HG03469 (cell line): ENCODE measurements around the gene OPTN.
"Not testable (repeated sequence)": the region's sequence is repeated elsewhere in the genome, so short reads cannot be mapped to it uniquely, and the experiment has no call there.

Source experiments
- ATAC-seq: cut with Tn5 transposase; IDR thresholded peaks from one replicate; pipeline ENCODE4 v1.9.1; 2021; ENCODE audit warnings: mild to moderate bottlenecking, moderate library complexity, moderate number of reproducible peaks; ENCODE audit not compliant: unreplicated experiment

The OPTN gene

GRCh38 chr10:13089345-13089744 lies 10.6 kb upstream of the OPTN start:
- ATAC-seq: no peak

GRCh38 chr10:13090289-13090688 lies 9.7 kb upstream of the OPTN start:
- no peak for ATAC-seq

GRCh38 chr10:13091801-13092200 lies 8.2 kb upstream of the OPTN start:
- ATAC-seq: no peak

GRCh38 chr10:13092291-13093102 lies 7.5 kb upstream of the OPTN start:
- ATAC-seq: no peak

GRCh38 chr10:13094082-13094481 lies 5.9 kb upstream of the OPTN start:
- not testable (repeated sequence) for ATAC-seq

- no peak for ATAC-seq
These were observed 4.9 kb upstream of the OPTN start for GRCh38 chr10:13095094-13095493.

- no peak for ATAC-seq
These were observed 4.0 kb upstream of the OPTN start for GRCh38 chr10:13095929-13096328.

- peak; percentile 10 for ATAC-seq
These were observed 758 bp upstream of the OPTN start for GRCh38 chr10:13099144-13099665.

- peak; percentile 9 for ATAC-seq
These were observed 659 bp downstream of the OPTN start for GRCh38 chr10:13100349-13101294.

GRCh38 chr10:13102002-13102794 lies 2.2 kb downstream of the OPTN start:
- ATAC-seq: no peak

GRCh38 chr10:13103554-13103953 lies 3.6 kb downstream of the OPTN start:
- ATAC-seq: no peak

- no peak for ATAC-seq
These were observed 4.7 kb downstream of the OPTN start for GRCh38 chr10:13104697-13105096.

GRCh38 chr10:13105184-13105583 lies 5.2 kb downstream of the OPTN start:
- no peak for ATAC-seq

GRCh38 chr10:13106387-13107045 lies 6.6 kb downstream of the OPTN start:
- ATAC-seq: no peak

- ATAC-seq: no peak
These were observed 10.9 kb downstream of the OPTN start for GRCh38 chr10:13110908-13111307.

- ATAC-seq: no peak
These were observed 13.6 kb downstream of the OPTN start for GRCh38 chr10:13113544-13113943.

GRCh38 chr10:13115832-13116803 lies 16.2 kb downstream of the OPTN start:
- no peak for ATAC-seq

- ATAC-seq: no peak
These were observed 18.1 kb downstream of the OPTN start for GRCh38 chr10:13117841-13118783.
